Measurements from ENCODE around the gene METAP1D.
"Not testable (repeated sequence)": the region's sequence is repeated elsewhere in the genome, so short reads cannot be mapped to it uniquely, and the experiment has no call there.

Gene METAP1D

GRCh38 chr2:172050479-172051125 is 50.8 kb downstream of the METAP1D start:
- DNase-seq = no peak

- DNase-seq = peak; percentile 13
Observed at GRCh38 chr2:172052000-172052983, 52.5 kb downstream of the METAP1D start.

- peak; percentile 12 for DNase-seq
Observed at GRCh38 chr2:172053486-172053885, 53.7 kb downstream of the METAP1D start.

- no peak for DNase-seq
Observed at GRCh38 chr2:172056293-172056692, 56.5 kb downstream of the METAP1D start.

- DNase-seq = no peak
Observed at GRCh38 chr2:172058660-172059059, 58.9 kb downstream of the METAP1D start.

GRCh38 chr2:172060118-172060517 is 60.4 kb downstream of the METAP1D start:
- DNase-seq = not testable (repeated sequence)

- DNase-seq = no peak
Observed at GRCh38 chr2:172062402-172063004, 62.8 kb downstream of the METAP1D start.

GRCh38 chr2:172063446-172063845 is 63.7 kb downstream of the METAP1D start:
- no peak for DNase-seq

- no peak for DNase-seq
Observed at GRCh38 chr2:172065111-172065510, 65.4 kb downstream of the METAP1D start.

- no peak for DNase-seq
Observed at GRCh38 chr2:172066394-172066886, 66.7 kb downstream of the METAP1D start.

- not testable (repeated sequence) for DNase-seq
Observed at GRCh38 chr2:172067905-172068304, 68.2 kb downstream of the METAP1D start.

- no peak for DNase-seq
Observed at GRCh38 chr2:172070936-172071335, 71.2 kb downstream of the METAP1D start.

GRCh38 chr2:172072303-172072702 is 72.5 kb downstream of the METAP1D start:
- no peak for DNase-seq

- DNase-seq = no peak
Observed at GRCh38 chr2:172072706-172073105, 73.0 kb downstream of the METAP1D start.

GRCh38 chr2:172073518-172073917 is 73.8 kb downstream of the METAP1D start:
- no peak for DNase-seq

- no peak for DNase-seq
Observed at GRCh38 chr2:172074254-172074653, 74.5 kb downstream of the METAP1D start.

- DNase-seq = no peak
Observed at GRCh38 chr2:172079416-172079815, 79.7 kb downstream of the METAP1D start.

- DNase-seq = no peak
Observed at GRCh38 chr2:172079838-172080640, 80.3 kb downstream of the METAP1D start.

- DNase-seq = no peak
Observed at GRCh38 chr2:172080641-172081220, 81.0 kb downstream of the METAP1D start.

- no peak for DNase-seq
Observed at GRCh38 chr2:172081221-172082022, 81.7 kb downstream of the METAP1D start.

All from NCI-H2171 treated with DMSO at 0.1 percent for 48 hours (cell line).